WTC11 (cell line): ENCODE measurements around the gene LIPT1. TPM values are rescaled to one million over a fixed set of nuclear protein-coding genes. Genes with fewer than 3 reads are reported as not detected.

ENCODE experiments used
- ATAC-seq: fragments of 200-7000 bp; cut with Tn5 transposase; 2 replicates; pipeline ENCODE4 v1.10.0; 2021; ENCODE audit warnings: mild to moderate bottlenecking, moderate library complexity
- CTCF ChIA-PET: fragments of 300-600 bp; sonication (Branson Sonifier 250); formaldehyde crosslinking; loops from one replicate; lab custom pipeline; 2021; ENCODE audit warnings: antibody characterized with exemption; lab: Charles Lee
- POLR2A ChIA-PET: fragments of 350-600 bp; sonication (Branson Sonifier 250); formaldehyde crosslinking; loops from one replicate; lab custom pipeline; 2021; ENCODE audit warnings: antibody characterized with exemption; lab: Charles Lee
- DNase-seq: peaks from one replicate; pipeline ENCODE4 v3.0.0; 2021; ENCODE audit warnings: low spot score
- H3K27ac Mint-ChIP-seq: 2 replicates; pipeline ENCODE4 v1.8.0; 2021; ENCODE audit warnings: mixed read lengths
- H3K27me3 Mint-ChIP-seq: 2 replicates; pipeline ENCODE4 v1.8.0; 2021; ENCODE audit warnings: low read depth, mild to moderate bottlenecking, moderate library complexity, mixed read lengths
- H3K36me3 Mint-ChIP-seq: 2 replicates; pipeline ENCODE4 v1.8.0; 2021; ENCODE audit warnings: mixed read lengths
- H3K4me1 Mint-ChIP-seq: 2 replicates; pipeline ENCODE4 v1.8.0; 2022; ENCODE audit warnings: mixed read lengths
- H3K4me3 Mint-ChIP-seq: 2 replicates; pipeline ENCODE4 v1.8.0; 2021; ENCODE audit warnings: mild to moderate bottlenecking, moderate library complexity, mixed read lengths
- H3K9me3 Mint-ChIP-seq: 2 replicates; pipeline ENCODE4 v1.8.0; 2021; ENCODE audit warnings: mixed read lengths
- AFF4 ChIP-seq: sonication (generic); formaldehyde crosslinking; IDR thresholded peaks from 2 replicates; pipeline ENCODE4 v1.8.1; 2023; ENCODE audit warnings: mild to moderate bottlenecking, missing genetic modification reagents, borderline replicate concordance
- AR ChIP-seq: fragments of 250-450 bp; sonication (Bioruptor Pico); IDR thresholded peaks from 2 replicates; pipeline ENCODE4 v1.9.0; 2021; ENCODE audit warnings: mild to moderate bottlenecking
- EMX1 ChIP-seq: fragments of 250-450 bp; sonication (Bioruptor Pico); IDR thresholded peaks from 2 replicates; pipeline ENCODE4 v1.8.0; 2021; ENCODE audit warnings: mild to moderate bottlenecking
- GABPB1 ChIP-seq: sonication (generic); formaldehyde crosslinking; IDR thresholded peaks from 2 replicates; pipeline ENCODE4 v1.8.1; 2023; ENCODE audit warnings: mild to moderate bottlenecking, missing genetic modification reagents
- GRHL2 ChIP-seq: fragments of 250-450 bp; sonication (Bioruptor Pico); IDR thresholded peaks from 2 replicates; pipeline ENCODE4 v1.8.0; 2022; ENCODE audit warnings: mild to moderate bottlenecking, moderate library complexity; ENCODE audit not compliant: insufficient replicate concordance, severe bottlenecking
- JAZF1 ChIP-seq: fragments of 250-450 bp; sonication (Bioruptor Pico); IDR thresholded peaks from 2 replicates; pipeline ENCODE4 v1.9.0; 2021; ENCODE audit warnings: moderate library complexity, mild to moderate bottlenecking, inconsistent platforms
- MYBL2 ChIP-seq: sonication (generic); formaldehyde crosslinking; IDR thresholded peaks from 2 replicates; pipeline ENCODE4 v1.8.1; 2023; ENCODE audit warnings: mild to moderate bottlenecking, moderate library complexity, missing genetic modification reagents
- NFE2L1 ChIP-seq: sonication (generic); formaldehyde crosslinking; IDR thresholded peaks from 2 replicates; pipeline ENCODE4 v1.8.1; 2023; ENCODE audit warnings: missing genetic modification reagents
- NR3C1 ChIP-seq: sonication (generic); formaldehyde crosslinking; conservative IDR thresholded peaks from 2 replicates; pipeline ENCODE4 v1.8.1; 2023; ENCODE audit warnings: low read depth, mild to moderate bottlenecking, missing genetic modification reagents
- PRRX2 ChIP-seq: fragments of 250-450 bp; sonication (Bioruptor Pico); IDR thresholded peaks from 2 replicates; pipeline ENCODE4 v1.8.0; 2021; ENCODE audit warnings: mild to moderate bottlenecking
- RORB ChIP-seq: fragments of 250-450 bp; sonication (Bioruptor Pico); IDR thresholded peaks from 2 replicates; pipeline ENCODE4 v1.9.0; 2021; ENCODE audit warnings: mild to moderate bottlenecking
- SOX15 ChIP-seq: fragments of 250-450 bp; sonication (Bioruptor Pico); IDR thresholded peaks from 2 replicates; pipeline ENCODE4 v1.9.0; 2021; ENCODE audit warnings: mild to moderate bottlenecking
- STAT6 ChIP-seq: sonication (generic); formaldehyde crosslinking; conservative IDR thresholded peaks from 2 replicates; pipeline ENCODE4 v1.8.1; 2023; ENCODE audit warnings: mild to moderate bottlenecking, low read depth, missing genetic modification reagents, moderate library complexity
- TEAD1 ChIP-seq: sonication (generic); formaldehyde crosslinking; IDR thresholded peaks from 2 replicates; pipeline ENCODE4 v1.8.0; 2022; ENCODE audit warnings: mild to moderate bottlenecking, missing genetic modification reagents
- ZNF138 ChIP-seq: sonication (generic); formaldehyde crosslinking; conservative IDR thresholded peaks from 2 replicates; pipeline ENCODE4 v1.8.1; 2022; ENCODE audit warnings: mild to moderate bottlenecking, moderate library complexity, missing genetic modification reagents
- ZNF317 ChIP-seq: sonication (generic); formaldehyde crosslinking; IDR thresholded peaks from 2 replicates; pipeline ENCODE4 v1.8.1; 2023; ENCODE audit warnings: low read depth, mild to moderate bottlenecking, moderate library complexity, missing genetic modification reagents, borderline replicate concordance
- ZNF423 ChIP-seq: fragments of 250-450 bp; sonication (Bioruptor Pico); IDR thresholded peaks from 2 replicates; pipeline ENCODE4 v2.1.2; 2022; ENCODE audit warnings: mild to moderate bottlenecking, moderate library complexity
- ZNF425 ChIP-seq: fragments of 250-450 bp; sonication (Bioruptor Pico); conservative IDR thresholded peaks from 2 replicates; pipeline ENCODE4 v1.9.0; 2021; ENCODE audit warnings: mild to moderate bottlenecking
- ZNF532 ChIP-seq: fragments of 250-450 bp; sonication (Bioruptor Pico); IDR thresholded peaks from 2 replicates; pipeline ENCODE4 v1.9.0; 2021; ENCODE audit warnings: mild to moderate bottlenecking, borderline replicate concordance
- total RNA-seq: library from RNA; stranded (reverse); gene quantifications from 3 replicates; pipeline ENCODE4 v1.2.3, GENCODE V29; 2021
- TF ChIP-seq, protein P1 (sequence below): sonication (generic); formaldehyde crosslinking; IDR thresholded peaks from 2 replicates; pipeline ENCODE4 v1.8.1; 2023; ENCODE audit warnings: mild to moderate bottlenecking, missing genetic modification reagents, moderate library complexity

Gene LIPT1
- total RNA-seq, 1 experiment from 2014 or later, result 9.7 TPM

DNA sequence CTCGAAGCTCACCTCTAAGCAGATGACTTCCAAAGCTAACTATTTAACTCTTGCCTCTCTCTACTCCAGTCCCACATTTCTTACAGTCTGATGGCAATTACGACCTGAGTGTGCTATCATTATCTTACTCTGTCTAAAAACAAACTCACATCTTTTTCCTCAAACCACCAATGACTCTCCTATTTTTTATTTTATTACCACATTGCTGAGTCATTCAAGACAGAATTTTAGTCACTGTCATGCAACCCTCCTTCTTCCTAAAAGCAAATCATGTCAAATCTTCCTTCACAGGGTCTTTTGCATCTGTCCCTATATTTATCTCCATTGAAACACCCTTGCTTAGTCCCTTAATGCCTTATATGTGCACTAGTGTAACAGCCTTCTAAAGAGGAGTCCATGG is 47.9 kb upstream of the LIPT1 start:
- Mint-ChIP-seq H3K9me3 (no peaks in the 10 kb centered on the region), H3K27ac (no peak overlapping the region), H3K4me1 (no peaks in the 10 kb centered on the region), H3K4me3 (no peak overlapping the region), H3K36me3 (no peaks in the 10 kb centered on the region), H3K27me3 (no peaks in the 10 kb centered on the region)
- ATAC-seq (no peak), DNase-seq (no peak)
- POLR2A ChIA-PET, result no interaction called here
- CTCF ChIA-PET, result no interaction called here
- no peak for TF ChIP-seq GABPB1 (CRISPR knock-in tag)
- TF ChIP-seq AR, result no peak
- TF ChIP-seq ZNF425, result no peak
- no peak for TF ChIP-seq ZNF317 (CRISPR knock-in tag)
- TF ChIP-seq SOX15 (CRISPR knock-in tag), result no peak
- no peak for TF ChIP-seq AFF4 (CRISPR knock-in tag)
- no peak for TF ChIP-seq PRRX2 (CRISPR knock-in tag)
- TF ChIP-seq NR3C1 (CRISPR knock-in tag), result no peak
- TF ChIP-seq ZNF532 (CRISPR knock-in tag), result no peak
- no peak for TF ChIP-seq EMX1 (CRISPR knock-in tag)
- no peak for TF ChIP-seq NFE2L1
- no peak for TF ChIP-seq GRHL2 (CRISPR knock-in tag)
- TF ChIP-seq, protein P1, sequence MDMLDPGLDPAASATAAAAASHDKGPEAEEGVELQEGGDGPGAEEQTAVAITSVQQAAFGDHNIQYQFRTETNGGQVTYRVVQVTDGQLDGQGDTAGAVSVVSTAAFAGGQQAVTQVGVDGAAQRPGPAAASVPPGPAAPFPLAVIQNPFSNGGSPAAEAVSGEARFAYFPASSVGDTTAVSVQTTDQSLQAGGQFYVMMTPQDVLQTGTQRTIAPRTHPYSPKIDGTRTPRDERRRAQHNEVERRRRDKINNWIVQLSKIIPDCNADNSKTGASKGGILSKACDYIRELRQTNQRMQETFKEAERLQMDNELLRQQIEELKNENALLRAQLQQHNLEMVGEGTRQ, result no peak
- TF ChIP-seq ZNF423 (CRISPR knock-in tag), result no peak
- TF ChIP-seq RORB, result no peak
- TF ChIP-seq ZNF138, result no peak
- TF ChIP-seq STAT6 (CRISPR knock-in tag), result no peak
- no peak for TF ChIP-seq TEAD1 (CRISPR knock-in tag)
- no peak for TF ChIP-seq MYBL2 (CRISPR knock-in tag)
- TF ChIP-seq JAZF1, result no peak
